GM12878 (cell line): ENCODE measurements around the gene AMPD2. TPM values are rescaled to one million over a fixed set of nuclear protein-coding genes. Genes with fewer than 3 reads are reported as not detected.
A peak's percentile ranks its signal among the peaks of the same experiment; 100 is the strongest.

Experiments
- ATAC-seq: fragments of 200-7000 bp; cut with Tn5 transposase; 3 replicates; pipeline ENCODE4 v1.9.1; 2020; ENCODE audit warnings: mild to moderate bottlenecking, moderate library complexity
- BruUV-seq: library from RNA; stranded (reverse); fragments of 400-500 nt; replicated peaks from 2 replicates; lab custom pipeline; 2021; lab: Mats Ljungman, UMichigan
- CTCF ChIA-PET: fragments of 300-600 bp; sonication (Branson Sonifier 250); formaldehyde crosslinking; extraction: SDS; loops from one replicate; lab custom pipeline; 2021; ENCODE audit warnings: inconsistent platforms; lab: Yijun Ruan, JAX
- POLR2A ChIA-PET: fragments of 350-600 bp; formaldehyde crosslinking; extraction: SDS; loops from one replicate; lab custom pipeline; 2021; ENCODE audit warnings: inconsistent platforms; lab: Charles Lee
- RAD21 ChIA-PET: fragments of 300-600 bp; sonication (Branson Sonifier 250); formaldehyde crosslinking; loops from one replicate; lab custom pipeline; 2023; ENCODE audit warnings: antibody characterized with exemption; ENCODE audit not compliant: unreplicated experiment; lab: Charles Lee
- SMC1A ChIA-PET: fragments of 300-600 bp; sonication (Branson Sonifier 250); formaldehyde crosslinking; loops from one replicate; lab custom pipeline; 2023; ENCODE audit not compliant: unreplicated experiment, uncharacterized antibody; lab: Charles Lee
- DNase-seq: peaks from one replicate; pipeline ENCODE4 v3.0.0-alpha.2; 2011; ENCODE audit warnings: low read depth, low spot score
- FAIRE-seq: peaks from 3 replicates; lab custom pipeline; 2011; peaks lifted over from hg19 to GRCh38; lab: Jason Lieb, UNC
- H2AFZ ChIP-seq: 2 replicates; pipeline ENCODE4 v1.6.0; 2011; ENCODE audit warnings: low read depth, low read length, control low read depth; ENCODE audit not compliant: control insufficient read depth
- H3K27ac ChIP-seq: 2 replicates; pipeline ENCODE4 v1.5.1; 2011; ENCODE audit warnings: control low read depth; ENCODE audit not compliant: control insufficient read depth, insufficient read depth
- H3K27me3 ChIP-seq, 2 experiments: replicated peaks in 1 of 2; 2 replicates each; pipeline versions ENCODE4 v1.6.0 to v1.6.1; 2011; ENCODE audit warnings: low read length in 1 of 2; ENCODE audit not compliant: control insufficient read depth in 2 of 2, insufficient read depth in 2 of 2
- H3K36me3 ChIP-seq, 2 experiments: 2 replicates each; pipeline ENCODE4 v1.5.1; 2011; ENCODE audit warnings: low read length in 1 of 2; ENCODE audit not compliant: control insufficient read depth in 2 of 2, insufficient read depth in 2 of 2
- H3K4me1 ChIP-seq: 2 replicates; pipeline ENCODE4 v1.6.1; 2011; ENCODE audit warnings: mild to moderate bottlenecking, low read length, moderate library complexity, mixed read lengths; ENCODE audit not compliant: control insufficient read depth, insufficient read depth
- H3K4me2 ChIP-seq: 2 replicates; pipeline ENCODE4 v1.6.0; 2011; ENCODE audit warnings: control low read depth; ENCODE audit not compliant: control insufficient read depth, insufficient read depth
- H3K4me3 ChIP-seq: fragments of 200-600 bp; sonication (generic); 2 replicates; pipeline ENCODE4 v1.5.1; 2016
- H3K79me2 ChIP-seq: 2 replicates; pipeline ENCODE4 v1.6.0; 2011; ENCODE audit warnings: low read length; ENCODE audit not compliant: control insufficient read depth, insufficient read depth
- H3K9ac ChIP-seq: 2 replicates; pipeline ENCODE4 v1.8.0; 2011; ENCODE audit warnings: low read length, control low read depth, mixed read lengths; ENCODE audit not compliant: control insufficient read depth, insufficient read depth
- H3K9me3 ChIP-seq: replicated peaks from 3 replicates; pipeline ENCODE4 v1.5.1; 2011; ENCODE audit warnings: mild to moderate bottlenecking, low read length; ENCODE audit not compliant: control insufficient read depth, insufficient read depth
- H4K20me1 ChIP-seq: 2 replicates; pipeline ENCODE4 v1.6.0; 2011; ENCODE audit not compliant: control insufficient read depth, insufficient read depth
- CBX5 ChIP-seq: sonication (generic); IDR thresholded peaks from 2 replicates; pipeline ENCODE4 v1.6.1; 2016; ENCODE audit warnings: low read depth, moderate library complexity, mild to moderate bottlenecking, inconsistent platforms
- CEBPB ChIP-seq, 2 experiments: fragments of 150-350 bp in 1 of 2; IDR thresholded peaks; 2 replicates each; pipeline ENCODE4 v1.6.1; 2012 to 2014; ENCODE audit warnings: low read depth in 2 of 2, low read length in 2 of 2, borderline replicate concordance in 1 of 2, inconsistent platforms in 1 of 2
- CREB1 ChIP-seq: IDR thresholded peaks from 2 replicates; pipeline ENCODE4 v1.6.1; 2012; ENCODE audit warnings: low read depth, mild to moderate bottlenecking, inconsistent platforms
- ELK1 ChIP-seq: IDR thresholded peaks from 2 replicates; pipeline ENCODE4 v1.6.1; 2012; ENCODE audit warnings: low read depth, low read length, improper control_type of control experiment
- FOS ChIP-seq: IDR thresholded peaks from 3 replicates; pipeline ENCODE4 v1.6.1; 2011; ENCODE audit warnings: borderline replicate concordance; ENCODE audit not compliant: insufficient read length; ENCODE audit errors: extremely low read depth
- GABPA ChIP-seq: IDR thresholded peaks from 2 replicates; pipeline ENCODE4 v1.6.1; 2014; ENCODE audit warnings: antibody characterized with exemption, low read depth, mild to moderate bottlenecking, inconsistent platforms
- HDGF ChIP-seq: fragments of 450-650 bp; IDR thresholded peaks from 2 replicates; pipeline ENCODE4 v1.6.1; 2016; ENCODE audit warnings: antibody characterized with exemption
- IRF4 ChIP-seq: IDR thresholded peaks from 2 replicates; pipeline ENCODE4 v1.6.1; 2011; ENCODE audit warnings: low read depth, low read length
- JUNB ChIP-seq: IDR thresholded peaks from 2 replicates; pipeline ENCODE4 v1.6.1; 2016; ENCODE audit warnings: antibody characterized with exemption, mild to moderate bottlenecking
- KLF5 ChIP-seq: fragments of 450-650 bp; IDR thresholded peaks from 2 replicates; pipeline ENCODE4 v1.6.1; 2014; ENCODE audit warnings: mild to moderate bottlenecking; ENCODE audit not compliant: partially characterized antibody
- MEF2A ChIP-seq: IDR thresholded peaks from 2 replicates; pipeline ENCODE4 v1.6.1; 2011; ENCODE audit warnings: low read depth, mild to moderate bottlenecking, low read length, moderate library complexity; ENCODE audit not compliant: insufficient read depth
- NBN ChIP-seq: fragments of 450-650 bp; IDR thresholded peaks from 2 replicates; pipeline ENCODE4 v1.6.1; 2016
- NFXL1 ChIP-seq: fragments of 450-650 bp; IDR thresholded peaks from 2 replicates; pipeline ENCODE4 v1.6.1; 2017; ENCODE audit warnings: antibody characterized with exemption, mild to moderate bottlenecking, borderline replicate concordance
- NKRF ChIP-seq: fragments of 450-650 bp; conservative IDR thresholded peaks from 2 replicates; pipeline ENCODE4 v1.6.1; 2017; ENCODE audit warnings: mild to moderate bottlenecking, moderate library complexity
- NRF1 ChIP-seq: conservative IDR thresholded peaks from 2 replicates; pipeline ENCODE4 v1.6.1; 2011; ENCODE audit warnings: mild to moderate bottlenecking, low read depth, low read length, improper control_type of control experiment
- POU2F2 ChIP-seq: IDR thresholded peaks from 3 replicates; pipeline ENCODE4 v1.6.1; 2011; ENCODE audit warnings: low read depth, mild to moderate bottlenecking, low read length, borderline replicate concordance
- RELA ChIP-seq: fragments of 450-650 bp; IDR thresholded peaks from 2 replicates; pipeline ENCODE4 v1.8.0; 2014; ENCODE audit warnings: borderline replicate concordance; ENCODE audit not compliant: partially characterized antibody
- SP1 ChIP-seq: IDR thresholded peaks from one replicate; pipeline ENCODE4 v1.6.1; 2011; ENCODE audit warnings: low read depth, low read length
- TCF3 ChIP-seq: IDR thresholded peaks from 2 replicates; pipeline ENCODE4 v1.6.1; 2012; ENCODE audit warnings: low read depth, mild to moderate bottlenecking, low read length, borderline replicate concordance; ENCODE audit not compliant: insufficient read depth
- YY1 ChIP-seq: IDR thresholded peaks from 2 replicates; pipeline ENCODE4 v1.6.1; 2011; ENCODE audit warnings: low read depth, mild to moderate bottlenecking, low read length
- WGBS: methylation state at CpG from one replicate; pipeline ENCODE4 v1.1.6; 2016; ENCODE audit warnings: low lambda C conversion rate; ENCODE audit not compliant: insufficient replicate concordance, insufficient coverage; ENCODE audit errors: missing lambda C conversion rate; 5-methylcytosine and 5-hydroxymethylcytosine counted together
- in situ Hi-C: fragments of 300-500 bp; cut with MboI; formaldehyde crosslinking; loops from 9 replicates; pipeline ENCODE4 v1.14.3; 2018; ENCODE audit warnings: mixed read lengths
- intact Hi-C: fragments of 100-400 bp; cut with micrococcal nuclease; formaldehyde crosslinking; loops from one replicate; pipeline ENCODE4 v1.14.2; 2022; ENCODE audit not compliant: unreplicated experiment
- polyA plus RNA-seq, 11 experiments: library from polyadenylated mRNA; depleted of rRNA in 4 of 11; unstranded in 6 of 11; stranded (reverse) in 5 of 11; fragments of >200 nt; fragmentation: Nextera tagmentation in 4 of 11; fragmentation: Illumina TruSeq in 1 of 11; extraction: Ambion mirVana in 4 of 11; extraction: Trizol in 1 of 11; gene quantifications; 1 replicate in 1 of 11; 2 replicates in 10 of 11; pipeline versions ENCODE4 v1.2.1 to v1.2.3, GENCODE V29; 2011 to 2016; ENCODE audit warnings: inconsistent platforms in 2 of 11, missing spikeins in 2 of 11, low read depth in 1 of 11
- total RNA-seq, 4 experiments: library from RNA; depleted of rRNA in 3 of 4; stranded (reverse); fragments of >200 nt in 3 of 4; fragmentation: Illumina TruSeq in 1 of 4; extraction: Trizol in 1 of 4; gene quantifications; 2 replicates each; pipeline versions ENCODE4 v1.2.1 to v1.2.3, GENCODE V29; 2013 to 2021
- TF ChIP-seq, protein P1 (sequence below): fragments of 450-650 bp; IDR thresholded peaks from 2 replicates; pipeline ENCODE4 v1.6.1; 2016; ENCODE audit warnings: mild to moderate bottlenecking

Gene AMPD2
- total and polyA plus RNA-seq, 10 of the 15 experiments (the other 5 are each of a cell fraction or from before 2014, with no cell fraction given), result 2.0 to 75.9 (median 31.3) TPM

- TF ChIP-seq ELK1, result no peak
- TF ChIP-seq RELA, result no peak
- no peak for TF ChIP-seq CBX5
- no peak for TF ChIP-seq CEBPB (IDR thresholded peaks at IDR 0.05; ENCODE audit: borderline replicate concordance in 1 of 2, low read depth in 2 of 2, low read length in 2 of 2)
- no peak for TF ChIP-seq NFXL1
- no peak for TF ChIP-seq NKRF
- TF ChIP-seq IRF4, result no peak
- TF ChIP-seq MEF2A, result no peak
- no peak for TF ChIP-seq GABPA
- no peak for TF ChIP-seq YY1
These were observed 33.6 kb upstream of the AMPD2 start (continued) for GRCh38 chr1:109586055-109586454.

GRCh38 chr1:109589177-109589576, 30.5 kb upstream of the AMPD2 start:
- H3K4me1 ChIP-seq, result no peaks in the 10 kb centered on the region
- H3K27ac ChIP-seq, result no peak overlapping the region
- TSS peak; percentile 4 for BruUV-seq
- H3K36me3 ChIP-seq, result peaks cover 3 to 10% of the 10 kb centered on the region in 2 experiments
- FAIRE-seq (no peak), ATAC-seq (no peak), DNase-seq (no peak)
- no peak overlapping the region for H3K4me3 ChIP-seq
- CTCF ChIA-PET, result no interaction called here
- in situ Hi-C loops, result no loop called here
- SMC1A ChIA-PET, result no interaction called here
- H3K27me3 ChIP-seq, result no peaks in the 10 kb centered on the region
- H3K9me3 ChIP-seq, result no peaks in the 10 kb centered on the region
- RAD21 ChIA-PET, result no interaction called here
- POLR2A ChIA-PET, result no interaction called here
- no peaks in the 10 kb centered on the region for H4K20me1 ChIP-seq
- intact Hi-C loops, result no loop called here
- no peaks in the 10 kb centered on the region for H3K79me2 ChIP-seq
- H2AFZ ChIP-seq, result no peak overlapping the region
- WGBS, result 70% methylated on average over 3 of the region's 3 CpGs
- H3K9ac ChIP-seq, result no peak overlapping the region
- no peak overlapping the region for H3K4me2 ChIP-seq
- TF ChIP-seq, protein P1, sequence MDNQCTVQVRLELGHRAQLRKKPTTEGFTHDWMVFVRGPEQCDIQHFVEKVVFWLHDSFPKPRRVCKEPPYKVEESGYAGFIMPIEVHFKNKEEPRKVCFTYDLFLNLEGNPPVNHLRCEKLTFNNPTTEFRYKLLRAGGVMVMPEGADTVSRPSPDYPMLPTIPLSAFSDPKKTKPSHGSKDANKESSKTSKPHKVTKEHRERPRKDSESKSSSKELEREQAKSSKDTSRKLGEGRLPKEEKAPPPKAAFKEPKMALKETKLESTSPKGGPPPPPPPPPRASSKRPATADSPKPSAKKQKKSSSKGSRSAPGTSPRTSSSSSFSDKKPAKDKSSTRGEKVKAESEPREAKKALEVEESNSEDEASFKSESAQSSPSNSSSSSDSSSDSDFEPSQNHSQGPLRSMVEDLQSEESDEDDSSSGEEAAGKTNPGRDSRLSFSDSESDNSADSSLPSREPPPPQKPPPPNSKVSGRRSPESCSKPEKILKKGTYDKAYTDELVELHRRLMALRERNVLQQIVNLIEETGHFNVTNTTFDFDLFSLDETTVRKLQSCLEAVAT, result no peak
- TF ChIP-seq JUNB (no peak), POU2F2 (no peak), FOS (no peak), NBN (no peak), TCF3 (no peak), SP1 (no peak), NRF1 (no peak), CREB1 (no peak), KLF5 (no peak), HDGF (no peak)
